T-helper 2 cell treated with Interferon-gamma antibody and Interleukin-4, amounts not matched to agents 5 μg/mL and 100 μg/mL, for 36 hours (primary cell): ENCODE measurements around the gene RNH1.

Source experiments
- DNase-seq: peaks from one replicate; pipeline ENCODE4 v3.0.0; 2021; ENCODE audit warnings: low spot score
- H3K27ac Mint-ChIP-seq: one replicate; pipeline ENCODE4 v1.8.0; 2021; ENCODE audit warnings: mild to moderate bottlenecking, mixed read lengths
- H3K27me3 Mint-ChIP-seq: one replicate; pipeline ENCODE4 v1.8.0; 2021; ENCODE audit warnings: low read depth, mixed read lengths
- H3K36me3 Mint-ChIP-seq: one replicate; pipeline ENCODE4 v1.8.0; 2021; ENCODE audit warnings: low read depth, mixed read lengths
- H3K4me1 Mint-ChIP-seq: one replicate; pipeline ENCODE4 v1.8.0; 2021; ENCODE audit warnings: low read depth, mixed read lengths
- H3K4me3 Mint-ChIP-seq: one replicate; pipeline ENCODE4 v1.8.0; 2022; ENCODE audit warnings: mild to moderate bottlenecking, moderate library complexity, mixed read lengths
- H3K9me3 Mint-ChIP-seq: one replicate; pipeline ENCODE4 v1.8.0; 2021; ENCODE audit warnings: mixed read lengths

RNH1 gene

GRCh38 chr11:544817-545166 is 37.8 kb upstream of the RNH1 start:
- no peaks in the 10 kb centered on the region for H3K36me3 Mint-ChIP-seq
- no peaks in the 10 kb centered on the region for H3K9me3 Mint-ChIP-seq
- no peak overlapping the region for H3K4me3 Mint-ChIP-seq
- H3K27me3 Mint-ChIP-seq = no peaks in the 10 kb centered on the region
- H3K4me1 Mint-ChIP-seq = no peaks in the 10 kb centered on the region
- no peak for DNase-seq
- no peak overlapping the region for H3K27ac Mint-ChIP-seq

- Mint-ChIP-seq H3K27ac (no peak overlapping the region), H3K4me3 (no peak overlapping the region), H3K27me3 (no peaks in the 10 kb centered on the region), H3K4me1 (peaks cover 3% of the 10 kb centered on the region), H3K9me3 (no peaks in the 10 kb centered on the region), H3K36me3 (no peaks in the 10 kb centered on the region)
- no peak for DNase-seq
Observed at GRCh38 chr11:541433-541885, 34.4 kb upstream of the RNH1 start.

- DNase-seq = no peak
- H3K27me3 Mint-ChIP-seq = no peaks in the 10 kb centered on the region
Observed at GRCh38 chr11:540583-541432, 33.8 kb upstream of the RNH1 start.

GRCh38 chr11:539971-540481 is 33.0 kb upstream of the RNH1 start:
- Mint-ChIP-seq H3K27ac (no peak overlapping the region), H3K36me3 (no peaks in the 10 kb centered on the region), H3K9me3 (no peaks in the 10 kb centered on the region)

More at GRCh38 chr11:540583-541432, 33.8 kb upstream of the RNH1 start:
- H3K9me3 Mint-ChIP-seq = no peaks in the 10 kb centered on the region
- no peak overlapping the region for H3K4me3 Mint-ChIP-seq
- H3K4me1 Mint-ChIP-seq = peaks cover 6% of the 10 kb centered on the region
- H3K36me3 Mint-ChIP-seq = no peaks in the 10 kb centered on the region
- no peak overlapping the region for H3K27ac Mint-ChIP-seq

GRCh38 chr11:538431-539051 is 31.5 kb upstream of the RNH1 start:
- Mint-ChIP-seq H3K9me3 (no peaks in the 10 kb centered on the region), H3K27ac (no peak overlapping the region), H3K36me3 (no peaks in the 10 kb centered on the region), H3K4me3 (no peak overlapping the region), H3K27me3 (no peaks in the 10 kb centered on the region), H3K4me1 (peaks cover 6% of the 10 kb centered on the region)
- no peak for DNase-seq

More at GRCh38 chr11:539971-540481, 33.0 kb upstream of the RNH1 start:
- no peak overlapping the region for H3K4me3 Mint-ChIP-seq
- no peak for DNase-seq
- no peaks in the 10 kb centered on the region for H3K27me3 Mint-ChIP-seq
- peaks cover 6% of the 10 kb centered on the region for H3K4me1 Mint-ChIP-seq

GRCh38 chr11:537622-538430 is 30.8 kb upstream of the RNH1 start:
- Mint-ChIP-seq H3K27ac (no peak overlapping the region), H3K4me3 (peak overlapping the region; percentile 51), H3K4me1 (peaks cover 6% of the 10 kb centered on the region), H3K27me3 (no peaks in the 10 kb centered on the region), H3K9me3 (no peaks in the 10 kb centered on the region), H3K36me3 (no peaks in the 10 kb centered on the region)
- no peak for DNase-seq

- DNase-seq = peak; percentile 88
- Mint-ChIP-seq H3K4me3 (peak within 1 kb of the TSS; percentile 87), H3K27ac (peak within 1 kb of the TSS; percentile 92)
Observed at GRCh38 chr11:536841-537621, 30.0 kb upstream of the RNH1 start, which contains the start of gene LRRC56. Gene LRRC56, plus strand, starts transcription at chr11:537527. Its CDS starts 3,158 bp downstream, at chr11:540685.

GRCh38 chr11:535519-536454 is 28.7 kb upstream of the RNH1 start, which contains the start of gene HRAS:
Gene HRAS, minus strand, starts transcription at chr11:535576.
- Mint-ChIP-seq H3K4me1 (peaks cover 6% of the 10 kb centered on the region), H3K27ac (peak within 1 kb of the TSS; percentile 92), H3K9me3 (no peaks in the 10 kb centered on the region), H3K36me3 (peaks cover 7% of the 10 kb centered on the region), H3K27me3 (no peaks in the 10 kb centered on the region), H3K4me3 (peak within 1 kb of the TSS; percentile 87)
- peak; percentile 97 for DNase-seq

More at GRCh38 chr11:536841-537621, 30.0 kb upstream of the RNH1 start, which contains the start of gene LRRC56:
- H3K36me3 Mint-ChIP-seq = peaks cover 3% of the 10 kb centered on the region
- H3K9me3 Mint-ChIP-seq = no peaks in the 10 kb centered on the region
- peaks cover 6% of the 10 kb centered on the region for H3K4me1 Mint-ChIP-seq
- H3K27me3 Mint-ChIP-seq = no peaks in the 10 kb centered on the region

- no peak for DNase-seq
- Mint-ChIP-seq H3K4me1 (peaks cover 6% of the 10 kb centered on the region), H3K9me3 (no peaks in the 10 kb centered on the region), H3K27ac (no peak overlapping the region), H3K36me3 (peaks cover 7% of the 10 kb centered on the region), H3K27me3 (no peaks in the 10 kb centered on the region), H3K4me3 (no peak overlapping the region)
Observed at GRCh38 chr11:535210-535518, 28.1 kb upstream of the RNH1 start.

- Mint-ChIP-seq H3K27me3 (no peaks in the 10 kb centered on the region), H3K4me1 (peaks cover 6% of the 10 kb centered on the region), H3K27ac (no peak overlapping the region), H3K9me3 (no peaks in the 10 kb centered on the region), H3K36me3 (peaks cover 7% of the 10 kb centered on the region), H3K4me3 (peak overlapping the region; percentile 71)
- DNase-seq = no peak
Observed at GRCh38 chr11:534396-535209, 27.6 kb upstream of the RNH1 start.

GRCh38 chr11:533586-534395 is 26.7 kb upstream of the RNH1 start:
- Mint-ChIP-seq H3K4me3 (peak overlapping the region; percentile 71), H3K4me1 (peaks cover 6% of the 10 kb centered on the region), H3K27ac (no peak overlapping the region), H3K9me3 (no peaks in the 10 kb centered on the region), H3K36me3 (peaks cover 7% of the 10 kb centered on the region), H3K27me3 (no peaks in the 10 kb centered on the region)
- no peak for DNase-seq
